HEK293T (cell line): ENCODE results near the gene ARHGAP6.

Experiments used
- BHLHE40 ChIP-seq: fragments of 450-650 bp; IDR thresholded peaks from 2 replicates; pipeline ENCODE4 v1.6.1; 2016; ENCODE audit warnings: mild to moderate bottlenecking, moderate library complexity, borderline replicate concordance
- CTBP1 ChIP-seq: fragments of 450-650 bp; IDR thresholded peaks from 2 replicates; pipeline ENCODE4 v1.6.1; 2016; ENCODE audit warnings: borderline replicate concordance
- FOXK2 ChIP-seq: fragments of 450-650 bp; IDR thresholded peaks from 2 replicates; pipeline ENCODE4 v1.6.1; 2016; ENCODE audit warnings: mild to moderate bottlenecking

GRCh38 chrX:11462648-11463047 lies 203.1 kb downstream of the ARHGAP6 start:
- TF ChIP-seq FOXK2 (no peak), BHLHE40 (no peak), CTBP1 (no peak)
